ENCODE results near the gene ASTN2. TPM values are rescaled to one million over a fixed set of nuclear protein-coding genes. Genes with fewer than 3 reads are reported as not detected.

Gene ASTN2
- total and polyA plus RNA-seq, 9 of the 15 experiments (the other 6 are each of a cell fraction or from before 2014, with no cell fraction given), result 0.56 to 3.5 (median 1.9) TPM

- 95% methylated on average over 2 of the region's 2 CpGs for WGBS (ENCODE audit: insufficient coverage, low coverage, missing lambda C conversion rate)
- ATAC-seq (no peak), DNase-seq (ENCODE audit: extremely low read depth in 1 of 4, low spot score in 3 of 4) (no peak), FAIRE-seq (no peak)
- Histone ChIP-seq H3K79me2 (ENCODE audit: control insufficient read depth, insufficient read depth, low read length) (peaks cover 5% of the 10 kb centered on the region; the same call in 1 of the 3 replicates), H3K9me3 (replicated peaks; ENCODE audit: control insufficient read depth, insufficient read depth, low read depth, low read length) (no peaks in the 10 kb centered on the region), H3K4me2 (ENCODE audit: insufficient read depth, low read length) (no peak overlapping the region), H3K9me1 (ENCODE audit: control insufficient read depth, insufficient read depth, low read length) (no peaks in the 10 kb centered on the region), H3K9ac (ENCODE audit: insufficient read depth in 1 of 2, low read depth in 2 of 2, low read length in 2 of 2) (no peak overlapping the region), H3K27me3 (ENCODE audit: control insufficient read depth in 2 of 2, insufficient read depth in 2 of 2, low read length in 2 of 2) (no peaks in the 10 kb centered on the region), H4K20me1 (replicated peaks; ENCODE audit: control insufficient read depth, insufficient read depth, low read length) (no peaks in the 10 kb centered on the region), H3K36me3 (ENCODE audit: control insufficient read depth, insufficient read depth, low read length) (peaks cover 9% of the 10 kb centered on the region; the same call in 2 of the 3 replicates), H3K4me1 (replicated peaks in 1 of 2; ENCODE audit: control insufficient read depth in 2 of 2, insufficient read depth in 2 of 2, low read length in 2 of 2) (peaks cover under 1 to 20% of the 10 kb centered on the region in 2 experiments; a peak in 3 of 5 replicates), H3K27ac (ENCODE audit: extremely low read depth, low read depth, low read length) (no peak overlapping the region), H3K4me3 (no peak overlapping the region), H2AFZ (ENCODE audit: low read depth, low read length) (no peak overlapping the region)
- TF ChIP-seq, protein P1, sequence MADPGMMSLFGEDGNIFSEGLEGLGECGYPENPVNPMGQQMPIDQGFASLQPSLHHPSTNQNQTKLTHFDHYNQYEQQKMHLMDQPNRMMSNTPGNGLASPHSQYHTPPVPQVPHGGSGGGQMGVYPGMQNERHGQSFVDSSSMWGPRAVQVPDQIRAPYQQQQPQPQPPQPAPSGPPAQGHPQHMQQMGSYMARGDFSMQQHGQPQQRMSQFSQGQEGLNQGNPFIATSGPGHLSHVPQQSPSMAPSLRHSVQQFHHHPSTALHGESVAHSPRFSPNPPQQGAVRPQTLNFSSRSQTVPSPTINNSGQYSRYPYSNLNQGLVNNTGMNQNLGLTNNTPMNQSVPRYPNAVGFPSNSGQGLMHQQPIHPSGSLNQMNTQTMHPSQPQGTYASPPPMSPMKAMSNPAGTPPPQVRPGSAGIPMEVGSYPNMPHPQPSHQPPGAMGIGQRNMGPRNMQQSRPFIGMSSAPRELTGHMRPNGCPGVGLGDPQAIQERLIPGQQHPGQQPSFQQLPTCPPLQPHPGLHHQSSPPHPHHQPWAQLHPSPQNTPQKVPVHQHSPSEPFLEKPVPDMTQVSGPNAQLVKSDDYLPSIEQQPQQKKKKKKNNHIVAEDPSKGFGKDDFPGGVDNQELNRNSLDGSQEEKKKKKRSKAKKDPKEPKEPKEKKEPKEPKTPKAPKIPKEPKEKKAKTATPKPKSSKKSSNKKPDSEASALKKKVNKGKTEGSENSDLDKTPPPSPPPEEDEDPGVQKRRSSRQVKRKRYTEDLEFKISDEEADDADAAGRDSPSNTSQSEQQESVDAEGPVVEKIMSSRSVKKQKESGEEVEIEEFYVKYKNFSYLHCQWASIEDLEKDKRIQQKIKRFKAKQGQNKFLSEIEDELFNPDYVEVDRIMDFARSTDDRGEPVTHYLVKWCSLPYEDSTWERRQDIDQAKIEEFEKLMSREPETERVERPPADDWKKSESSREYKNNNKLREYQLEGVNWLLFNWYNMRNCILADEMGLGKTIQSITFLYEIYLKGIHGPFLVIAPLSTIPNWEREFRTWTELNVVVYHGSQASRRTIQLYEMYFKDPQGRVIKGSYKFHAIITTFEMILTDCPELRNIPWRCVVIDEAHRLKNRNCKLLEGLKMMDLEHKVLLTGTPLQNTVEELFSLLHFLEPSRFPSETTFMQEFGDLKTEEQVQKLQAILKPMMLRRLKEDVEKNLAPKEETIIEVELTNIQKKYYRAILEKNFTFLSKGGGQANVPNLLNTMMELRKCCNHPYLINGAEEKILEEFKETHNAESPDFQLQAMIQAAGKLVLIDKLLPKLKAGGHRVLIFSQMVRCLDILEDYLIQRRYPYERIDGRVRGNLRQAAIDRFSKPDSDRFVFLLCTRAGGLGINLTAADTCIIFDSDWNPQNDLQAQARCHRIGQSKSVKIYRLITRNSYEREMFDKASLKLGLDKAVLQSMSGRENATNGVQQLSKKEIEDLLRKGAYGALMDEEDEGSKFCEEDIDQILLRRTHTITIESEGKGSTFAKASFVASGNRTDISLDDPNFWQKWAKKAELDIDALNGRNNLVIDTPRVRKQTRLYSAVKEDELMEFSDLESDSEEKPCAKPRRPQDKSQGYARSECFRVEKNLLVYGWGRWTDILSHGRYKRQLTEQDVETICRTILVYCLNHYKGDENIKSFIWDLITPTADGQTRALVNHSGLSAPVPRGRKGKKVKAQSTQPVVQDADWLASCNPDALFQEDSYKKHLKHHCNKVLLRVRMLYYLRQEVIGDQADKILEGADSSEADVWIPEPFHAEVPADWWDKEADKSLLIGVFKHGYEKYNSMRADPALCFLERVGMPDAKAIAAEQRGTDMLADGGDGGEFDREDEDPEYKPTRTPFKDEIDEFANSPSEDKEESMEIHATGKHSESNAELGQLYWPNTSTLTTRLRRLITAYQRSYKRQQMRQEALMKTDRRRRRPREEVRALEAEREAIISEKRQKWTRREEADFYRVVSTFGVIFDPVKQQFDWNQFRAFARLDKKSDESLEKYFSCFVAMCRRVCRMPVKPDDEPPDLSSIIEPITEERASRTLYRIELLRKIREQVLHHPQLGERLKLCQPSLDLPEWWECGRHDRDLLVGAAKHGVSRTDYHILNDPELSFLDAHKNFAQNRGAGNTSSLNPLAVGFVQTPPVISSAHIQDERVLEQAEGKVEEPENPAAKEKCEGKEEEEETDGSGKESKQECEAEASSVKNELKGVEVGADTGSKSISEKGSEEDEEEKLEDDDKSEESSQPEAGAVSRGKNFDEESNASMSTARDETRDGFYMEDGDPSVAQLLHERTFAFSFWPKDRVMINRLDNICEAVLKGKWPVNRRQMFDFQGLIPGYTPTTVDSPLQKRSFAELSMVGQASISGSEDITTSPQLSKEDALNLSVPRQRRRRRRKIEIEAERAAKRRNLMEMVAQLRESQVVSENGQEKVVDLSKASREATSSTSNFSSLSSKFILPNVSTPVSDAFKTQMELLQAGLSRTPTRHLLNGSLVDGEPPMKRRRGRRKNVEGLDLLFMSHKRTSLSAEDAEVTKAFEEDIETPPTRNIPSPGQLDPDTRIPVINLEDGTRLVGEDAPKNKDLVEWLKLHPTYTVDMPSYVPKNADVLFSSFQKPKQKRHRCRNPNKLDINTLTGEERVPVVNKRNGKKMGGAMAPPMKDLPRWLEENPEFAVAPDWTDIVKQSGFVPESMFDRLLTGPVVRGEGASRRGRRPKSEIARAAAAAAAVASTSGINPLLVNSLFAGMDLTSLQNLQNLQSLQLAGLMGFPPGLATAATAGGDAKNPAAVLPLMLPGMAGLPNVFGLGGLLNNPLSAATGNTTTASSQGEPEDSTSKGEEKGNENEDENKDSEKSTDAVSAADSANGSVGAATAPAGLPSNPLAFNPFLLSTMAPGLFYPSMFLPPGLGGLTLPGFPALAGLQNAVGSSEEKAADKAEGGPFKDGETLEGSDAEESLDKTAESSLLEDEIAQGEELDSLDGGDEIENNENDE (IDR thresholded peaks at IDR 0.05; ENCODE audit: low read depth, low read length), result no peak
- BruUV-seq (replicated peaks), result no TSS peak
- ChIA-PET POLR2A (no interaction called here), CTCF (ENCODE audit: low intra/inter-chr PET ratio) (no interaction called here)
- intact Hi-C loops (cut with micrococcal nuclease) (no loop called here), in situ Hi-C loops (cut with MboI) (no loop called here)
Measured at GRCh38 chr9:116693233-116693731, 721.6 kb downstream of the ASTN2 start.

Data from K562 (cell line).